NCI-H146 (cell line): ENCODE data around the gene WRAP73.

ENCODE experiments used
- DNase-seq: peaks from one replicate; lab custom pipeline; 2025; lab: John Stamatoyannopoulos, UW

WRAP73 gene, protein sequence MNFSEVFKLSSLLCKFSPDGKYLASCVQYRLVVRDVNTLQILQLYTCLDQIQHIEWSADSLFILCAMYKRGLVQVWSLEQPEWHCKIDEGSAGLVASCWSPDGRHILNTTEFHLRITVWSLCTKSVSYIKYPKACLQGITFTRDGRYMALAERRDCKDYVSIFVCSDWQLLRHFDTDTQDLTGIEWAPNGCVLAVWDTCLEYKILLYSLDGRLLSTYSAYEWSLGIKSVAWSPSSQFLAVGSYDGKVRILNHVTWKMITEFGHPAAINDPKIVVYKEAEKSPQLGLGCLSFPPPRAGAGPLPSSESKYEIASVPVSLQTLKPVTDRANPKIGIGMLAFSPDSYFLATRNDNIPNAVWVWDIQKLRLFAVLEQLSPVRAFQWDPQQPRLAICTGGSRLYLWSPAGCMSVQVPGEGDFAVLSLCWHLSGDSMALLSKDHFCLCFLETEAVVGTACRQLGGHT

DNA sequence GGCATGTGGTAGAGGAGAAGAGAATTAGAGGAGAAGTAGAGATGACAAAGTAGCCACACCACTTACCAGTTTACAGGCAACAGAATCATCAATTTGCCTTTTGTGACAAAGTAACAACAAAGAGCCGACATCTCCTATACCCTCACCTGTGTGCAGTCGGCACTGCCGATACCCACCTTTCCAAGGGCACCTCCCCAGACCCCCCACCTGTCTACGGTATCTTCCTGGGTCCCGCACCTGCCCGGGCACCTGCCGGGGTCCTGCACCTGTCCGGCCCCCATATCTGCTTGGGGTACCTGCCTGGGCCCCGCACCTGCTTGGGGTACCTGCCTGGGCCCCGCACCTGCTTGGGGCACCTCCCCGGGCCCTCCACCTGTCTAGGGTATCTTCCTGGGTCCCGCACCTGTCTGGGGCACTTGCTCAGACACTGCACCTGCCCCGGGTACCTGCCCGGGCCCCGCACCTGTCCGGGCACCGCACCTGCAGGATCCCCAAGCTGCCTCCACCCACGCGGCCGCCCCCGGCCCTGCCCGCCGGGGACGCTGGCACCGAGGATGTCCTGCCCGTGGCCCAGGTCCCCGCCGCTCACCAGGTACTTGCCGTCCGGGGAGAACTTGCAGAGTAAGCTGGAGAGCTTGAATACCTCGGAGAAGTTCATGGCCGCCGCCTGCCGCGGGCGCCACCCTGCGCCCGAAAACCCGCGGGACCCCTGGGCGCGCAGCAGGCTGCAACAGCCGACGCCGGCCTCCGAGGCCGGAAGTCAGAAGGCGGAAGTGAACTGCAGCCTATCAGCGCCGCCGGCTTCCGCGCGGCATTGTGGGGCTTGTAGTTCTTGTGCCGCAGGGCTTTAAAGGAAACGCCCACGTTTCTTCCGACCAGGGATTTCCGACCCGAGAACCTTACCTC is at the start of gene WRAP73:
WRAP73 (minus strand) TSS at position 762 of the 906 bp plus-strand sequence; CDS start at position 658, 104 bp downstream.
- peak; percentile 83 for DNase-seq

DNA sequence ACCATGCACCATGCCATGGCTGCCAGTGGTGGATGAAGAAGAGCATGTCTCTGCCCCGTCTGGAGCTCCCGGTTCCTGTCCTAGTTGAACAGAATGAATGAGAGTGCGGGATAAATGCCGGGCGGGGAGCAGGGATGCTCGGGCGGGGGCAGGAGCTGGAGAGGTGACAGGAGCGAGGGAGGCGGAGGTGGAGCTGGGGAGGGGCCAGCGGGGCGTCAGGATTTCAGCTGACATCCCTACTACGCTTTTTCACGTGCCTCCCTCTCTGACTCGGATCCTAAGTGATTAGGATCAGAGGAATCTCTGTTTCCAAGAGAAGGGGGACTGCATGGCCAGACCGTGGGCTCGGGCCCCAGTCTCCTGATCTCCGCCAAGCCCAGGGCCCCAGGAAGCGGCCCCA is 49.7 kb upstream of the WRAP73 start:
- DNase-seq = no peak

- peak; percentile 45 for DNase-seq
These were observed 48.9 kb upstream of the WRAP73 start for GRCh38 chr1:3698660-3699408.

- peak; percentile 94 for DNase-seq
These were observed 47.9 kb upstream of the WRAP73 start for GRCh38 chr1:3697810-3698209.

- no peak for DNase-seq
These were observed 47.2 kb upstream of the WRAP73 start for GRCh38 chr1:3697104-3697503.

DNA sequence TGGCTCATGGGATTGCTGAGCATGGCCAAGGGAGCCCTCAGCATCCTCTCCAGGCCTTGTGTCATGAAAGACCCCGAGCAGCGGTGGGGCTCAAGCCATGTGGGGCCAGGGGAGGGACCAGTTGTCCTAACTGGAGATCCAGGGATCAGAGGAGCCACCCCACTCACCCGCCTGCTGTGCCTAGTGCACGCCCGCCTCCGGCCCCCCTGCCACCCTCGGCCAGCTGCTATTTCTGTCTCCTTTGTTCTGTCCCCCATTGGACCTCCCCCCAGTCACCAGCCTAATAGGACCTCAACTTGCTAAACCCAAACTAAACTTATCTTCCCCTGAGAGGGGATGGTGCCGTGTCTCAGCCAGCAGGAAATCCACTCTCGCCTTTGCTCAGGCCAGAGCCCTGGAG is 46.8 kb upstream of the WRAP73 start:
- DNase-seq = no peak

DNA sequence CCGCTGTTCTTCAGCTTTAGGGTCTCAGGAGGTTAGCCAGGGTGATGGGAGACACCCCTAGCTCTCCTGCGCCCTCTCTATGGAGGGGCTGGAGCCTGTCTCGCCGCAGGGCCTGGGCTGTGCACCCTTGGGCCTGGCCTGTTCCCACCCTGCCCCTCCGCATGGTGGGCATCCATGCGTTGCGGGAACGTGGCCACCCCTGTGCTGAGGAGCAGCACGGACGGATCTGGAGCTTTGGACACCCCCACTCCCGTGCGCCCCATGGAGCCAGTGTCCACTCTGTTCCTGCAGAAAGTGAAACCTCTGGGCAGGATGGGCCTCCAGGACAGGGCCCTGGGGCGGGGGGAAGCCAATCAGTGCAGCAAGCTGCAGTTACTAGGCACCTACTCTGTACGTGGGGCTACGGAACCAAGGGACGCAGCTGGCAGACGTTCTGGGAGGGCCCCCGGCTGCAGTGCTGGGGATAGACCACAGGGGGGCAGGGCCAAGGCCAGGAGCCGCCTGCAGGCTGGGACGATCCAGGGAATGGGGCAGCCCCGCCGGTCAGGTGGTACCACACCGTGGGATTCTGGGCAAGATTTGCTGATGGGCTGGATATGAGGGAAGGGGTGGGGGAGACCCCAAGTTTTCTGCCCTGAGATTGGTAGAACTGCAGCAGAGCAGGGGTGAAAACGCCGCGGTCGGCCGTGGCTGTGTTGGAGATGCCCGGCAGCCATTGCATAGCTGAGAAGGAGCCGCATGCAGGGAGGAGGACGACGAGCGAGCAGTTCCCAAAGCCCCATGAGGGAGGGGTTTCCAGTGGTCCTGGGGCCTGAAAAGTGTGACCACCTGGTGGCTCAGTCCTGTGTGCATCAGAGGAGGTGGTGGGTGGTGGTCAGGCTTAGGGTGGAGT is 45.7 kb upstream of the WRAP73 start:
- no peak for DNase-seq

GRCh38 chr1:3693321-3693720 is 43.4 kb upstream of the WRAP73 start:
- no peak for DNase-seq

DNA sequence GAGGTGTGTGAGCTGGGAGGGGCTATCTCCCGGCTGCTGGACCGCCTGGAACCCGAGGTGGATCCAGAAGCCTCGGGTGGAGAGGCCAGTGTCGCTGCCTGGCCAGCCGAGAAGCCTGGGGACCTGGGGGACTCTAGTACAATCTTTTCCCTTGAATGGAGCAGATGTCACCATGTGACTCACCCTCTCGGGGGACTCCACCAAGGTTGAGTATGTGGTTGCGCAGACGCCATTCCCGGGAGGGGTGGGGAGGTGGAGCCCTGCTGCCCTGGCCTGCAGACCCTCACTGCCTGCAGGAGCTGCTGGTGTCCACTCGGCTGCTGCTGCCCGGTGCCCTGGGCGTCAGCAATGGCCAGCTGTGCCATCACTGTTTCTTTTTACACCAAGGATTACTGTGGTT is 42.7 kb upstream of the WRAP73 start:
- no peak for DNase-seq

GRCh38 chr1:3691421-3692204 is 41.7 kb upstream of the WRAP73 start:
- no peak for DNase-seq

DNA sequence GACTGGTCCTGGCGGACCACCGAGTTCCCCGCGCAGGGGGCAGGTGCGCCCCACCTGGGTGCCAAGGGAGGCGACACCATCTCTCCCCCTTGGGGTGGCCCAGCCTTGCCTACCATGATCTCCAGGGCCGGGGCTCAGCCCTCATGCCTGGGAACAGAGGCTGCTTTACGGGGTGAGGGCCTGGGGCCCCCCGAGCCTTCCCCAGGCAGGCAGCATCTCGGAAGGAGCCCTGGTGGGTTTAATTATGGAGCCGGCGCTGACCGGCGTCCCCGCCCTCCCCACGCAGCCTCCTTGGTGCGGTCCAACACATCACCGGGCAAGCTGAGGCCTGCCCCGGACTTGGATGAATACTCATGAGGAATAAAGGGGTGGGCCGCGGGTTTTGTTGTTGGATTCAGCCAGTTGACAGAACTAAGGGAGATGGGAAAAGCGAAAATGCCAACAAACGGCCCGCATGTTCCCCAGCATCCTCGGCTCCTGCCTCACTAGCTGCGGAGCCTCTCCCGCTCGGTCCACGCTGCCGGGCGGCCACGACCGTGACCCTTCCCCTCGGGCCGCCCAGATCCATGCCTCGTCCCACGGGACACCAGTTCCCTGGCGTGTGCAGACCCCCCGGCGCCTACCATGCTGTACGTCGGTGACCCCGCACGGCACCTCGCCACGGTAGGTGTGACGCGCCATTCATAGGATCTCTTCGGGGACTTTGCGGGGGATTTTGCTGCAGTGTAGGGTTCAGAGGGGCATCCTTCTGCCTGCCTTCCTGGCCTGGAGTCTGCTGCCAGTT is 40.6 kb upstream of the WRAP73 start:
- DNase-seq = no peak

DNA sequence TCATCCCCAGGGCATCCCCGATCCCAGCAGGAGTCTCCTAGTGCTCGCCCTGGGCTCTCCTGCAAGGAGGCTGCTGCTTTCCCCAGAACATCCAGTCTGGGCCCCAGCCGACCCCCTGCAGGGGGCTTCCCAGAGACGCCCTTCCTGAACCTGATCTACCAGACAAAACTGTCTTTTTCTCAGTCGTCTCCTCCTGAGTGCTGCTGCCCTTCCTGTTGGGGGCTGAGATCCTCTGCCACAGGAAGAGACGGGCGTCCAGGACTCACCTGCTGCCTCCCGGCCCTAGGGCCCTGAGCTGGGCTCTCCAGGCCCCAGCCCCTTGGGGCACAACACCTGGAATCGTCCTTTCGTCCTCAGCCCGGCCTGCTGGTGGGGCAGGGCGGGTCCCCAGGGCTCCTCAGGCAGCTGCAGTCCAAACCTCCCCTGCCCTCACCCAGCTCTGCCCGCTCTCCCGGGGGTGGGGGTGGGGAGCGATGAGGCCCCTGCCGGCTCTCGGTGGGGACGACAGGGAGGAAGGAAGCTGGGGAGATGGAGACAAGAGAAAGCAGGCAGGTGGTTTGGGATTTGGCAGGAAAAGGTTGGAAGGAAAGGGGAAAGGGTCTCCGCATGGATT is 39.3 kb upstream of the WRAP73 start:
- no peak for DNase-seq

DNA sequence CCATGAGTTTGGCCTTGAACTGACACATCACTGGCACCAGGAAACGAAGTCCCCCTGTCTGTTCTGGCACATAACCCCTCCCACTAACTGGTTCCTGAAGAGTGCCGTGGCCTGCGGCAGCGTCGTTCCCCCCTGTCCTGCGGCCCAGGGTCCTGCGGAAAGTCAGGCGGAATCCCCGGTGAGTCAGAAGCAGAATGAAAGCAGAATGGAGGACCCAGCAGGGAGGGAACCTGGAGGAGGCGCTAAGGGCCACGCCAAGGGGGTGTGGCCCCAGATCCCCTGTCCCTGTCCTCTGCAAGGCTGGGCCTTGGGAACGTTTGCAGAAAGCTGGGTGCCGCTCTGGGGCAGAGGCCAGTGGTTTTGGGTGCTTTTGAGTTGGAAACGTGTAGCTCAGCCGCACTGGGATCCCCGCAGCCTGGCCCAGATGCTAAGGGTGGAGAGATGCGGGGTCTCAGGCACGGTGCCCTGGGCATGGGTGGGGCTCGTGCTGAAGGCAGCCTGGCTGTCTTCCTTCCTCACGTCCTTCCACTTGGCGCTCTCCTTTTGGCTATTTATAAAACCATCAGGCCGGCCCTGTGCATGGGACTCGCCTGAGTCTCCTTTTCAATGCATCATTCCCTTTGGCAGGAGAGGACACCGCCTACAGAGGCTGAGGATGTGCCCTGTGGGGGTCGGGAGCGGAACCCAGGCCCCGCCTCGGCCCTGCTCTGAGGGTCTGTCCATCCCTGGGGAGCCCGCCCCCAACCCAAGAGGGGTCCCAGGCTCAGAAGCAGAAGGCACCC is 38.6 kb upstream of the WRAP73 start:
- DNase-seq = no peak

- DNase-seq = no peak
These were observed 37.6 kb upstream of the WRAP73 start for GRCh38 chr1:3687504-3687903.

DNA sequence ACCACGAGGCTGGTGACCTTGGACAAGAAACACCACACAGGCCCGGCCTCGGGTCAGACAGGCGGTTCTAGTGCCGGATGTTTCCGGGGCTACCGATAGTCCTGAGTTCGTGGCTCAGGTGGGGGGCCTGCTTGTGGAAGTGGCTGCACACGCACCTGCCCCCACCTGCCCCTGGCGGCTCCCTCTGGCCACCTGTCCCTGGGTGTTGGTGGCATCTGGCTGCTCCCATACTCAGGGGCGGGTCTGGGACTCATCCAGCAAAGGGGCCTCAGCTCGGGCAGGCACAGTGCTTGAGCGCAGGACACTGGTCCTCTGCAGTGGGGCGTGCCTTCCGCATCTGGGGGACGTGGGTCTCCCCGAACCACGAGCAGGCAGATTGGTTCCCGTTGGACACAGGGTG is 36.0 kb upstream of the WRAP73 start:
- DNase-seq = no peak

DNA sequence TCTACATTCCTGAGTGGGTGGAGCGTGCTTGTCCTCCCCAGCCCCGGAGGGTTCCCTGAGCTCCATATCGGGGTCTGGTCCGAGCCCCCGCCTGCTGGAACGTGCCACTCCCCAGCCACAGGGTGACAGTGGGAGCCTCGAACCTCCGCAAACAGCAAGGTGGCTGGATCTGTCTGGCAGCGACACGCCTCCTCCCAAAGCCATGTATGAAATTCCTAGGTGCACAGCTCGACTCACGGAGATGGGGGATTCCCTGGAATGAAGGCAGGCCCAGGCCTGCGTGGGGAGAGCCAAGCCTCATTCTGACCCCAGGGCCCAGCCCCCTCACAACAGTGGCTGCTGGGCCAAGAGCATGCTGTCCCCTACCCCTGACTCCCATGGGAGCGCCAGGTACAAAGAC is 35.3 kb upstream of the WRAP73 start:
- no peak for DNase-seq

DNA sequence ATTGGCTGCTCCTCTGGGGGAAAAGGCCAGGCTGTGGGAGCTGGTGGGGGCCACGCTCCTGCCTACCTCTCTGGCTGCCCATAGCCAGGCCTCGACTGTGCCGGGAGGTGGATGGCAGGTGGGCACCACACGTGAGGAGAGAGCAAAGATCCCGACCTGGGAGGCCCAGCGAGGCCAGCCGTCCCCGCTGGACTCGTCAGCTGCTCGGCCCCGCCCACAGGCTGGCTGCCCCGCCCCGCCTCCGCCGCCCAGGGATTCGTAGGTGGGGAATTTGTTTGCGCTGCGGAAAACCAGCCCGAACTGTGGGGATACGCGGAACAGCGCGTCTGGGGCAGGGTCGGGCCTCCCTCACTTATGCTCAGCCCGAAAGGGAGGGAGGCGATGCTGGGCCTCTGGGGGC is 34.1 kb upstream of the WRAP73 start:
- no peak for DNase-seq

- no peak for DNase-seq
These were observed 33.3 kb upstream of the WRAP73 start for GRCh38 chr1:3683197-3683596.
